WTC11 (cell line): ENCODE results near the gene FBXL14. TPM values are rescaled to one million over a fixed set of nuclear protein-coding genes. Genes with fewer than 3 reads are reported as not detected.

ENCODE experiments used
- ATAC-seq: fragments of 200-7000 bp; cut with Tn5 transposase; 2 replicates; pipeline ENCODE4 v1.10.0; 2021; ENCODE audit warnings: mild to moderate bottlenecking, moderate library complexity
- CTCF ChIA-PET: fragments of 300-600 bp; sonication (Branson Sonifier 250); formaldehyde crosslinking; loops from one replicate; lab custom pipeline; 2021; ENCODE audit warnings: antibody characterized with exemption; lab: Charles Lee
- POLR2A ChIA-PET: fragments of 350-600 bp; sonication (Branson Sonifier 250); formaldehyde crosslinking; loops from one replicate; lab custom pipeline; 2021; ENCODE audit warnings: antibody characterized with exemption; lab: Charles Lee
- DNase-seq: peaks from one replicate; pipeline ENCODE4 v3.0.0; 2021; ENCODE audit warnings: low spot score
- H3K27ac Mint-ChIP-seq: 2 replicates; pipeline ENCODE4 v1.8.0; 2021; ENCODE audit warnings: mixed read lengths
- H3K27me3 Mint-ChIP-seq: 2 replicates; pipeline ENCODE4 v1.8.0; 2021; ENCODE audit warnings: low read depth, mild to moderate bottlenecking, moderate library complexity, mixed read lengths
- H3K36me3 Mint-ChIP-seq: 2 replicates; pipeline ENCODE4 v1.8.0; 2021; ENCODE audit warnings: mixed read lengths
- H3K4me1 Mint-ChIP-seq: 2 replicates; pipeline ENCODE4 v1.8.0; 2022; ENCODE audit warnings: mixed read lengths
- H3K4me3 Mint-ChIP-seq: 2 replicates; pipeline ENCODE4 v1.8.0; 2021; ENCODE audit warnings: mild to moderate bottlenecking, moderate library complexity, mixed read lengths
- H3K9me3 Mint-ChIP-seq: 2 replicates; pipeline ENCODE4 v1.8.0; 2021; ENCODE audit warnings: mixed read lengths
- AR ChIP-seq: fragments of 250-450 bp; sonication (Bioruptor Pico); IDR thresholded peaks from 2 replicates; pipeline ENCODE4 v1.9.0; 2021; ENCODE audit warnings: mild to moderate bottlenecking
- ELF4 ChIP-seq: sonication (generic); formaldehyde crosslinking; IDR thresholded peaks from 2 replicates; pipeline ENCODE4 v1.8.1; 2022; ENCODE audit warnings: low read depth, mild to moderate bottlenecking, moderate library complexity, missing genetic modification reagents
- FOXK1 ChIP-seq: sonication (generic); formaldehyde crosslinking; IDR thresholded peaks from 2 replicates; pipeline ENCODE4 v1.8.0; 2022; ENCODE audit warnings: mild to moderate bottlenecking, moderate library complexity, missing genetic modification reagents
- GTF2I ChIP-seq: fragments of 250-450 bp; sonication (Bioruptor Pico); conservative IDR thresholded peaks from 2 replicates; pipeline ENCODE4 v1.4.0; 2021; ENCODE audit warnings: mild to moderate bottlenecking
- IRF2 ChIP-seq: sonication (generic); formaldehyde crosslinking; IDR thresholded peaks from 2 replicates; pipeline ENCODE4 v1.8.0; 2022; ENCODE audit warnings: low read depth, missing genetic modification reagents, borderline replicate concordance
- NFATC4 ChIP-seq: fragments of 250-450 bp; sonication (Bioruptor Pico); IDR thresholded peaks from 2 replicates; pipeline ENCODE4 v1.9.0; 2021; ENCODE audit warnings: mild to moderate bottlenecking
- NR3C1 ChIP-seq: sonication (generic); formaldehyde crosslinking; conservative IDR thresholded peaks from 2 replicates; pipeline ENCODE4 v1.8.1; 2023; ENCODE audit warnings: low read depth, mild to moderate bottlenecking, missing genetic modification reagents
- SMAD4 ChIP-seq: sonication (generic); formaldehyde crosslinking; IDR thresholded peaks from 2 replicates; pipeline ENCODE4 v1.8.0; 2022; ENCODE audit warnings: mild to moderate bottlenecking, missing genetic modification reagents
- SP1 ChIP-seq: sonication (generic); formaldehyde crosslinking; conservative IDR thresholded peaks from 2 replicates; pipeline ENCODE4 v1.8.1; 2022; ENCODE audit warnings: missing genetic modification reagents
- TCF7 ChIP-seq: sonication (generic); formaldehyde crosslinking; IDR thresholded peaks from 2 replicates; pipeline ENCODE4 v1.8.0; 2022; ENCODE audit warnings: mild to moderate bottlenecking, low read depth, missing genetic modification reagents, moderate library complexity
- TEAD1 ChIP-seq: sonication (generic); formaldehyde crosslinking; IDR thresholded peaks from 2 replicates; pipeline ENCODE4 v1.8.0; 2022; ENCODE audit warnings: mild to moderate bottlenecking, missing genetic modification reagents
- ZNF138 ChIP-seq: sonication (generic); formaldehyde crosslinking; conservative IDR thresholded peaks from 2 replicates; pipeline ENCODE4 v1.8.1; 2022; ENCODE audit warnings: mild to moderate bottlenecking, moderate library complexity, missing genetic modification reagents
- ZNF317 ChIP-seq: sonication (generic); formaldehyde crosslinking; IDR thresholded peaks from 2 replicates; pipeline ENCODE4 v1.8.1; 2023; ENCODE audit warnings: low read depth, mild to moderate bottlenecking, moderate library complexity, missing genetic modification reagents, borderline replicate concordance
- total RNA-seq: library from RNA; stranded (reverse); gene quantifications from 3 replicates; pipeline ENCODE4 v1.2.3, GENCODE V29; 2021
- TF ChIP-seq, protein P1 (sequence below): sonication (generic); formaldehyde crosslinking; IDR thresholded peaks from 2 replicates; pipeline ENCODE4 v1.8.0; 2022; ENCODE audit warnings: mild to moderate bottlenecking, missing genetic modification reagents
- TF ChIP-seq, protein P2 (sequence below): sonication (generic); formaldehyde crosslinking; IDR thresholded peaks from 2 replicates; pipeline ENCODE4 v1.8.1; 2022; ENCODE audit warnings: low read depth, mild to moderate bottlenecking, moderate library complexity, missing genetic modification reagents, borderline replicate concordance
- TF ChIP-seq, protein P3 (sequence below): fragments of 250-450 bp; sonication (Bioruptor Pico); IDR thresholded peaks from 2 replicates; pipeline ENCODE4 v1.8.0; 2021; ENCODE audit warnings: mild to moderate bottlenecking

FBXL14 gene
- total RNA-seq, 1 experiment from 2014 or later: 12.0 TPM

- TF ChIP-seq, protein P1, sequence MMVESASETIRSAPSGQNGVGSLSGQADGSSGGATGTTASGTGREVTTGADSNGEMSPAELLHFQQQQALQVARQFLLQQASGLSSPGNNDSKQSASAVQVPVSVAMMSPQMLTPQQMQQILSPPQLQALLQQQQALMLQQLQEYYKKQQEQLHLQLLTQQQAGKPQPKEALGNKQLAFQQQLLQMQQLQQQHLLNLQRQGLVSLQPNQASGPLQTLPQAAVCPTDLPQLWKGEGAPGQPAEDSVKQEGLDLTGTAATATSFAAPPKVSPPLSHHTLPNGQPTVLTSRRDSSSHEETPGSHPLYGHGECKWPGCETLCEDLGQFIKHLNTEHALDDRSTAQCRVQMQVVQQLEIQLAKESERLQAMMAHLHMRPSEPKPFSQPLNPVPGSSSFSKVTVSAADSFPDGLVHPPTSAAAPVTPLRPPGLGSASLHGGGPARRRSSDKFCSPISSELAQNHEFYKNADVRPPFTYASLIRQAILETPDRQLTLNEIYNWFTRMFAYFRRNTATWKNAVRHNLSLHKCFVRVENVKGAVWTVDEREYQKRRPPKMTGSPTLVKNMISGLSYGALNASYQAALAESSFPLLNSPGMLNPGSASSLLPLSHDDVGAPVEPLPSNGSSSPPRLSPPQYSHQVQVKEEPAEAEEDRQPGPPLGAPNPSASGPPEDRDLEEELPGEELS: no peak
- no peak for TF ChIP-seq ELF4
- TF ChIP-seq ZNF138 (CRISPR knock-in tag): no peak
- TF ChIP-seq, protein P2, sequence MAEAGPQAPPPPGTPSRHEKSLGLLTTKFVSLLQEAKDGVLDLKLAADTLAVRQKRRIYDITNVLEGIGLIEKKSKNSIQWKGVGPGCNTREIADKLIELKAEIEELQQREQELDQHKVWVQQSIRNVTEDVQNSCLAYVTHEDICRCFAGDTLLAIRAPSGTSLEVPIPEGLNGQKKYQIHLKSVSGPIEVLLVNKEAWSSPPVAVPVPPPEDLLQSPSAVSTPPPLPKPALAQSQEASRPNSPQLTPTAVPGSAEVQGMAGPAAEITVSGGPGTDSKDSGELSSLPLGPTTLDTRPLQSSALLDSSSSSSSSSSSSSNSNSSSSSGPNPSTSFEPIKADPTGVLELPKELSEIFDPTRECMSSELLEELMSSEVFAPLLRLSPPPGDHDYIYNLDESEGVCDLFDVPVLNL: no peak
- TF ChIP-seq TEAD1 (CRISPR knock-in tag): peak; percentile 82; the same call in 1 of the 2 replicates
- TF ChIP-seq FOXK1 (CRISPR knock-in tag): 0 out of 2 replicates have a peak, but pooled peaks have one; percentile 18
- TF ChIP-seq GTF2I: no peak
- 0 out of 2 replicates have a peak, but pooled peaks have one; percentile 12 for TF ChIP-seq SP1 (CRISPR knock-in tag)
- peaks cover 43% of the 10 kb centered on the region for H3K27me3 Mint-ChIP-seq
- ATAC-seq (peak; percentile 86), DNase-seq (peak; percentile 73)
- H3K4me3 Mint-ChIP-seq: peak overlapping the region; percentile 2
- CTCF ChIA-PET: interaction anchor here (1.0 to 1.3 kb wide), 3 partner anchors 60 to 406 kb away, joined by 4 read pairs; no protein-coding TSS in a partner anchor
- POLR2A ChIA-PET: no interaction called here
- H3K9me3 Mint-ChIP-seq: no peaks in the 10 kb centered on the region
- H3K4me1 Mint-ChIP-seq: peaks cover 32% of the 10 kb centered on the region
- no peaks in the 10 kb centered on the region for H3K36me3 Mint-ChIP-seq
- H3K27ac Mint-ChIP-seq: peak overlapping the region; percentile 2; the same call in 1 of the 2 replicates
These were observed 70.8 kb downstream of the FBXL14 start for GRCh38 chr12:1523558-1524050.

DNA sequence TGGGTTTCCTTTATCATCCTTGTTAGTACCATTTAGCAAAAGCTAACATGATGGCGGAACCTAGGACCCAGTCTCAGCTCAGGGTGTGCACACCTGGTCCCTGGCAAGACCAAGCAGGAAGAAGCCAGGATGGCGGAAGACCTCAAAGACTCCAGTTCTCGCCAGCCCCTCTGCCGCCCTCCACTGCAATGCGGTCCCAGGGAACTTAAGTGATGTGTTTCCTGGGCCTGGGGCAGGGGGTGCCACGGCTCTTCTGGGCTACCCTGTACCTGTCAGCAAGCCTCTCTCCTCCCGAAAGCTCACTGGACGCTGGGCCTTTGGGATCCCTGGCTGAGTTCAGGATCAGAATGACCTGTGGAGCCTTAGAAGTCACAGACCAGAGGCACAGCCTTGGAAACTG is 71.3 kb downstream of the FBXL14 start:
- no peak overlapping the region for H3K4me3 Mint-ChIP-seq
- no peak overlapping the region for H3K27ac Mint-ChIP-seq
- TF ChIP-seq ZNF317 (CRISPR knock-in tag) (no peak), NFATC4 (CRISPR knock-in tag) (no peak), IRF2 (CRISPR knock-in tag) (no peak), NR3C1 (CRISPR knock-in tag) (no peak), TCF7 (CRISPR knock-in tag) (no peak), TEAD1 (CRISPR knock-in tag) (no peak), AR (no peak), SMAD4 (CRISPR knock-in tag) (no peak)
- TF ChIP-seq, protein P3, sequence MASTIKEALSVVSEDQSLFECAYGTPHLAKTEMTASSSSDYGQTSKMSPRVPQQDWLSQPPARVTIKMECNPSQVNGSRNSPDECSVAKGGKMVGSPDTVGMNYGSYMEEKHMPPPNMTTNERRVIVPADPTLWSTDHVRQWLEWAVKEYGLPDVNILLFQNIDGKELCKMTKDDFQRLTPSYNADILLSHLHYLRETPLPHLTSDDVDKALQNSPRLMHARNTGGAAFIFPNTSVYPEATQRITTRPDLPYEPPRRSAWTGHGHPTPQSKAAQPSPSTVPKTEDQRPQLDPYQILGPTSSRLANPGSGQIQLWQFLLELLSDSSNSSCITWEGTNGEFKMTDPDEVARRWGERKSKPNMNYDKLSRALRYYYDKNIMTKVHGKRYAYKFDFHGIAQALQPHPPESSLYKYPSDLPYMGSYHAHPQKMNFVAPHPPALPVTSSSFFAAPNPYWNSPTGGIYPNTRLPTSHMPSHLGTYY: no peak
- ChIA-PET CTCF (interaction anchor here (1.1 to 1.3 kb wide), 3 partner anchors 60 to 405 kb away, joined by 3 to 4 read pairs (median 4); no protein-coding TSS in a partner anchor), POLR2A (no interaction called here)
- H3K4me1 Mint-ChIP-seq: peaks cover 37% of the 10 kb centered on the region
- no peaks in the 10 kb centered on the region for H3K9me3 Mint-ChIP-seq
- no peak for DNase-seq
- no peaks in the 10 kb centered on the region for H3K36me3 Mint-ChIP-seq
- H3K27me3 Mint-ChIP-seq: peaks cover 37% of the 10 kb centered on the region
- peak; percentile 46 for ATAC-seq
